Hematopoietic multipotent progenitor cell treated with erythropoietin and hydrocortisone succinate and interleukin-3 and kit ligand, for 15 days (in vitro differentiated cells): Measurements from ENCODE around the gene CABP4.
"Not testable (repeated sequence)": the region's sequence is repeated elsewhere in the genome, so short reads cannot be mapped to it uniquely, and the experiment has no call there.

ENCODE experiments used
- DNase-seq: peaks from one replicate; pipeline ENCODE4 v3.0.0-alpha.2; 2015; ENCODE audit warnings: low spot score

Gene CABP4

GRCh38 chr11:67419325-67420049, 35.7 kb upstream of the CABP4 start:
- DNase-seq, result no peak

GRCh38 chr11:67420147-67420645, 35.0 kb upstream of the CABP4 start:
- no peak for DNase-seq

GRCh38 chr11:67420646-67421429, 34.3 kb upstream of the CABP4 start:
- peak; percentile 93 for DNase-seq

- no peak for DNase-seq
Observed at GRCh38 chr11:67421430-67422031, 33.6 kb upstream of the CABP4 start.

GRCh38 chr11:67422891-67423290, 32.3 kb upstream of the CABP4 start:
- no peak for DNase-seq

GRCh38 chr11:67423466-67423865, 31.7 kb upstream of the CABP4 start:
- DNase-seq, result no peak

- no peak for DNase-seq
Observed at GRCh38 chr11:67423891-67424613, 31.1 kb upstream of the CABP4 start.

GRCh38 chr11:67427364-67427859, 27.7 kb upstream of the CABP4 start:
- not testable (repeated sequence) for DNase-seq

GRCh38 chr11:67428052-67429001, 26.8 kb upstream of the CABP4 start, which contains the start of gene RPS6KB2:
RPS6KB2 (plus strand) TSS chr11:67428494; CDS start chr11:67428546, 52 bp downstream.
- DNase-seq, result peak; percentile 99

GRCh38 chr11:67429038-67429668, 26.0 kb upstream of the CABP4 start:
- DNase-seq, result no peak

- no peak for DNase-seq
Observed at GRCh38 chr11:67429722-67430121, 25.4 kb upstream of the CABP4 start.

- DNase-seq, result no peak
Observed at GRCh38 chr11:67431346-67432249, 23.6 kb upstream of the CABP4 start.

GRCh38 chr11:67432655-67433349, 22.4 kb upstream of the CABP4 start:
- DNase-seq, result no peak

GRCh38 chr11:67433536-67434394, 21.4 kb upstream of the CABP4 start:
- DNase-seq, result no peak

- DNase-seq, result no peak
Observed at GRCh38 chr11:67434395-67434881, 20.7 kb upstream of the CABP4 start.

- no peak for DNase-seq
Observed at GRCh38 chr11:67435031-67435726, 20.0 kb upstream of the CABP4 start.
